Adrenal gland (tissue), 12 donors: ENCODE results near the gene TCERG1L. TPM values are rescaled to one million over a fixed set of nuclear protein-coding genes. Genes with fewer than 3 reads are reported as not detected.

Experiments
- DNase-seq, 7 donors: peaks; one replicate each; pipeline ENCODE4 v3.0.0-alpha.2; 2019 to 2020
- H3K27ac ChIP-seq, 5 donors: fragments of 200-600 bp; sonication (generic) in 4 of 5; 1 replicate in 3 of 5; 2 replicates in 2 of 5; pipeline versions ENCODE4 v1.5.1 to v1.8.0; 2016 to 2020; ENCODE audit warnings: mild to moderate bottlenecking in 1 of 5
- H3K27me3 ChIP-seq: fragments of 200-600 bp; 2 replicates; pipeline ENCODE4 v1.8.0; 2021
- H3K36me3 ChIP-seq, 2 donors: fragments of 200-600 bp; replicated peaks in 1 of 2; 1 replicate in 1 of 2; 2 replicates in 1 of 2; pipeline versions ENCODE4 v1.5.1 to v1.8.0; 2018 to 2022
- H3K4me1 ChIP-seq, 2 donors: fragments of 200-600 bp; replicated peaks in 1 of 2; 1 replicate in 1 of 2; 2 replicates in 1 of 2; pipeline versions ENCODE4 v1.5.1 to v1.8.0; 2018 to 2021
- H3K4me3 ChIP-seq, 4 donors: fragments of 200-600 bp; sonication (generic) in 3 of 4; one replicate each; pipeline ENCODE4 v1.5.1; 2016 to 2018
- H3K9me3 ChIP-seq, 3 donors: fragments of 200-600 bp; sonication (generic) in 1 of 3; replicated peaks in 1 of 3; 1 replicate in 2 of 3; 2 replicates in 1 of 3; pipeline versions ENCODE4 v1.5.1 to v1.8.0; 2016 to 2021
- POLR2A ChIP-seq, 2 donors: fragments of 450-650 bp; IDR thresholded peaks; one replicate each; pipeline ENCODE4 v1.6.1; 2017; ENCODE audit warnings: antibody characterized with exemption in 2 of 2, mild to moderate bottlenecking in 2 of 2, moderate library complexity in 1 of 2
- WGBS, 4 donors: extraction: QIAGEN DNeasy Blood & Tissue Kit in 2 of 4; methylation state at CpG; one replicate each; pipeline versions ENCODE4 v1.1.5 to v1.1.7; 2013 to 2017; 5-methylcytosine and 5-hydroxymethylcytosine counted together
- intact Hi-C, 2 donors: fragments of 100-400 bp; cut with DNase I; formaldehyde crosslinking; loops; one replicate each; pipeline versions ENCODE4 v1.14.1 to v1.15.0; 2022 to 2023
- polyA plus RNA-seq, 3 donors: library from polyadenylated mRNA; stranded (reverse); fragments of 200-250 nt in 2 of 3; fragments of 350-450 nt in 1 of 3; fragmentation: Illumina TruSeq in 1 of 3; extraction: RNeasy Lipid Tissue Mini Kit (QIAGEN cat#74804) in 1 of 3; gene quantifications; one replicate each; pipeline ENCODE4 v1.2.3, GENCODE V29; 2013 to 2014
- total RNA-seq, 9 donors: library from RNA; depleted of rRNA in 4 of 9; stranded (reverse); fragments of >200 nt in 4 of 9; fragments of 120-200 nt in 1 of 9; fragmentation: NEBNext Ultra II Directional in 1 of 9; extraction: Animal tissue kit (Norgen Biotek cat#: 25700) in 1 of 9; gene quantifications; one replicate each; pipeline versions ENCODE4 v1.1.0 to v1.2.4, GENCODE V29; 2013 to 2023
- TF ChIP-seq, protein P1 (sequence below), 6 experiments: fragments of 450-650 bp in 4 of 6; fragments of 200-600 bp in 2 of 6; sonication (generic) in 1 of 6; IDR thresholded peaks; 1 replicate in 5 of 6; 2 replicates in 1 of 6; pipeline versions ENCODE4 v1.5.1 to v1.8.0; 2016 to 2021; ENCODE audit warnings: antibody characterized with exemption in 6 of 6, mild to moderate bottlenecking in 2 of 6, moderate library complexity in 1 of 6
- donor health status: healthy with polysubstance abuse.
- donor health status: Bipolar disorder and iron deficiency.
- donor health status: DM: yes; HTN: yes; CAD: no.
- donor health status: DM: no; HTN: no; CAD: no.
- donor health status: DM: no; HTN: no; CAD: no.
- donor health status: DM: yes; HTN: yes; CAD: no.

Gene TCERG1L
- total and polyA plus RNA-seq, 12 donors: 0.17 to 3.4 (median 0.97) TPM

DNA sequence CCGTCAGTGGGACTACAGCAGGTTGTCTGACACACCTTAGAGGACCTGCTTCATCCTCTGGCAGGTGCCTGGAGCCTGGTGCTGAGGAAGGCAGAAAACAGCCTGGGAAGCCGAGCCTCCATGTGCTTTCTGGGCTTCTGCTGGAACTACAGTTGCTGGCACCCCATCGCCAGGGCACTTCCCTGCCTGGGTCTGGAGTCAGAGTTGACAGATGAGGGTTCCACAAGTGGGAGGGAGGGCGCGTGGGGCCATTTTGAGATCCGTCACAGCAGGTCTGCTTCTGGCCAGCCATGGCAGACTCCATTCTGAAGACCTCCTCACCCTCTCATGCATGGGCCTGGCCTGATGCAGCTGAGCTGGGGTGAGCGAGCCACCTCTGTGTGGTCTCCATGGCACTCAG, 33.2 kb upstream of the TCERG1L start:
- Histone ChIP-seq H3K9me3 (no peaks in the 10 kb centered on the region), H3K4me1 (no peaks in the 10 kb centered on the region), H3K27me3 (no peaks in the 10 kb centered on the region), H3K36me3 (no peaks in the 10 kb centered on the region), H3K27ac (no peak overlapping the region), H3K4me3 (no peak overlapping the region)
- DNase-seq: no peak
- no peak for TF ChIP-seq POLR2A (IDR thresholded peaks at IDR 0.05)
- TF ChIP-seq, protein P1, sequence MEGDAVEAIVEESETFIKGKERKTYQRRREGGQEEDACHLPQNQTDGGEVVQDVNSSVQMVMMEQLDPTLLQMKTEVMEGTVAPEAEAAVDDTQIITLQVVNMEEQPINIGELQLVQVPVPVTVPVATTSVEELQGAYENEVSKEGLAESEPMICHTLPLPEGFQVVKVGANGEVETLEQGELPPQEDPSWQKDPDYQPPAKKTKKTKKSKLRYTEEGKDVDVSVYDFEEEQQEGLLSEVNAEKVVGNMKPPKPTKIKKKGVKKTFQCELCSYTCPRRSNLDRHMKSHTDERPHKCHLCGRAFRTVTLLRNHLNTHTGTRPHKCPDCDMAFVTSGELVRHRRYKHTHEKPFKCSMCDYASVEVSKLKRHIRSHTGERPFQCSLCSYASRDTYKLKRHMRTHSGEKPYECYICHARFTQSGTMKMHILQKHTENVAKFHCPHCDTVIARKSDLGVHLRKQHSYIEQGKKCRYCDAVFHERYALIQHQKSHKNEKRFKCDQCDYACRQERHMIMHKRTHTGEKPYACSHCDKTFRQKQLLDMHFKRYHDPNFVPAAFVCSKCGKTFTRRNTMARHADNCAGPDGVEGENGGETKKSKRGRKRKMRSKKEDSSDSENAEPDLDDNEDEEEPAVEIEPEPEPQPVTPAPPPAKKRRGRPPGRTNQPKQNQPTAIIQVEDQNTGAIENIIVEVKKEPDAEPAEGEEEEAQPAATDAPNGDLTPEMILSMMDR (IDR thresholded peaks at IDR 0.05): no peak
- WGBS, 4 donors: 80 to 92% (median 86%) methylated on average over 6 to 7 of the region's 7 CpGs; no CpG with 5 or more reads in 1 of the 4 donors
- intact Hi-C loops: no loop called here

DNA sequence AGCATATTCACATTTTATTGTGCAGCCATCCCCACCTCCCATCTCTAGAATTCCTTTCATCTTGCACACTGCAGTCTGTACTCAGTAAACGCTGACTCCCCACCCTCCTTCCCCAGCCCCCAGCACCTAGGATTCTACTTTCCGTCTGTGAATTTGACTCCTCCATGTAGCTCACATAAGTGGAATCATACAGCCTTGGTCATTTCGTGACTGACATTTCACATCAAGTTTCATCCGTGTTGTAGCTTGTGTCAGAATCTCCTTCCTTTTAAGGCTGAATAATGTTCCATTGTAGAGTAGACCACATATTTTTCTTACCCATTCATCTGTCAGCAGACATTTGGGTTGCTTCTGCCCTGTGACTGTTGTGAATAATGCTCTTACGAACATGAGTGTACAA, 26.2 kb upstream of the TCERG1L start:
- Histone ChIP-seq H3K9me3 (no peaks in the 10 kb centered on the region), H3K27ac (no peak overlapping the region), H3K4me3 (no peak overlapping the region), H3K36me3 (no peaks in the 10 kb centered on the region), H3K4me1 (no peaks in the 10 kb centered on the region), H3K27me3 (peaks cover 3% of the 10 kb centered on the region)
- DNase-seq: no peak
- intact Hi-C loops: no loop called here
- no peak for TF ChIP-seq POLR2A (IDR thresholded peaks at IDR 0.05)
- TF ChIP-seq, protein P1 (IDR thresholded peaks at IDR 0.05): no peak
- 66 to 78% (median 74%) methylated on average over 5 of the region's 5 CpGs for WGBS, 4 donors

DNA sequence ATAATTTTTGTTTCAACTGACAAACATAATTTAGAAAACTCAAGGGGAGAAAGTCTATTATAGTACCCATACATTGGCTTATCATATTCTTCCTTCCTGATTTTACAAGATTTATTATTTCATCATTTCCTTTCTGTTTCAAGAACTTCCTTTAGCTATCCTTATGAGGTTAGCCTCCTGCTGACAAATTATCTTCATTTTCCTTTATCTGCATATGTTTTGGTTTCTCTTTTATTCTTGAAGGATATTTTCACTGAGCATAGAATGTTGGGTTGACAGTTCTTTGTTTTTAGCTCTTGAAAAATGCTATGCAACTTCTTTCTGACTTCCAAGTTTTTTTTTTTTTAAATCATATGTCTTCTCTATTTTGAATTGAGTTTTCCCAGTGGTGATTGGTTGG, 21.3 kb upstream of the TCERG1L start:
- intact Hi-C loops: no loop called here
- no peak overlapping the region for H3K4me3 ChIP-seq
- no peaks in the 10 kb centered on the region for H3K9me3 ChIP-seq
- H3K27ac ChIP-seq: no peak overlapping the region
- H3K4me1 ChIP-seq: no peaks in the 10 kb centered on the region
- peaks cover 3% of the 10 kb centered on the region for H3K27me3 ChIP-seq
- TF ChIP-seq, protein P1 (IDR thresholded peaks at IDR 0.05): no peak
- no peak for TF ChIP-seq POLR2A (IDR thresholded peaks at IDR 0.05)
- no peaks in the 10 kb centered on the region for H3K36me3 ChIP-seq
- DNase-seq: no peak

DNA sequence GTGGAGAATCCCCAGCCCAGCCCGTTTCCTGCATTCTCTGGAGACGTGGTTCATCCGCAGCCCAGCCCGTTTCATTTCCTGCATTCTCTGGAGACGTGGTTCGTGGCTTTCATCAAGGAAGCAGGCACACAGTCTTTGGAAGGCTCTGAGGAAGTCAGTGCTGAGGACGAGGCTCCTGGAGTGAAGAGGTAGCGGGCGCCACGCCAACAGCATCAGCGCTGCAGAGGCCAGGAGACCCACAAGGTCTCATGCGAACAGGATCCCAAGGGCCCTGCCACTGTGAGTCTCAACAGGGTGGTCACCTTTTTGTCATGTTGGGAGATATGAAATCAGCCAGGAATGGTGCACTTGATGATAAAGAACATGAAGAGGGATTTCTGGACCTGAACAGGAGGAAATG, 12.4 kb upstream of the TCERG1L start:
- TF ChIP-seq, protein P1 (IDR thresholded peaks at IDR 0.05): no peak
- no peak for TF ChIP-seq POLR2A (IDR thresholded peaks at IDR 0.05)
- no peak overlapping the region for H3K4me3 ChIP-seq
- no peaks in the 10 kb centered on the region for H3K4me1 ChIP-seq
- H3K27me3 ChIP-seq: peaks cover 10% of the 10 kb centered on the region
- no peaks in the 10 kb centered on the region for H3K36me3 ChIP-seq
- no peak for DNase-seq
- intact Hi-C loops: no loop called here
- no peak overlapping the region for H3K27ac ChIP-seq
- no peaks in the 10 kb centered on the region for H3K9me3 ChIP-seq
- WGBS, 4 donors: 47 to 59% (median 58%) methylated on average over 12 of the region's 12 CpGs
